Hepatocyte (in vitro differentiated cells): Measurements from ENCODE around the gene A3GALT2.

Source experiments
- CTCF ChIP-seq: fragments of 200-600 bp; sonication (generic); IDR thresholded peaks from 2 replicates; pipeline ENCODE4 v1.5.1; 2016; ENCODE audit warnings: antibody characterized with exemption, mild to moderate bottlenecking; ENCODE audit not compliant: poor library complexity
- EZH2phosphoT487 ChIP-seq: fragments of 200-600 bp; sonication (generic); IDR thresholded peaks from one replicate; pipeline ENCODE4 v1.6.1; 2018; ENCODE audit warnings: antibody characterized with exemption, mild to moderate bottlenecking, low read depth, moderate library complexity; ENCODE audit not compliant: unreplicated experiment, severe bottlenecking

DNA sequence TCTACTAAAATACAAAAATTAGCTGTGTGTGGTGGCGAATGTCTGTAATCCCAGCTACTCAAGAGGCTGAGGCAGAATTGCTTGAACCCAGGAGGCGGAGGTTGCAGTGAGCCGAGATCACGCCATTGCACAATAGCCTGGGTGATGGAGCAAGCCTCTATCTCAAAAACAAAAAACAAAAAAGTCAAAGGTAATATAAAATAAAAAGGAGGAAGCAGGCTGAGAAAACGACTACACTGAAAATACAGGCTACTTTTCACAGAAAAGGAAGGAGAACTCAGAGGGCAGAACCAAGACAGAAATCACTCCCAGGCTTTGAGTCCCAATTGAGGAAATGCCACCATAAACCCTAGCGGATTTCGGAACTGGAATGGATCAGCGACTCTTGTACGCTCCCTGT, 5.9 kb upstream of the A3GALT2 start:
- TF ChIP-seq CTCF, result no peak
- TF ChIP-seq EZH2phosphoT487, result no peak
